ENCODE data around the gene TIAM1.

DNA sequence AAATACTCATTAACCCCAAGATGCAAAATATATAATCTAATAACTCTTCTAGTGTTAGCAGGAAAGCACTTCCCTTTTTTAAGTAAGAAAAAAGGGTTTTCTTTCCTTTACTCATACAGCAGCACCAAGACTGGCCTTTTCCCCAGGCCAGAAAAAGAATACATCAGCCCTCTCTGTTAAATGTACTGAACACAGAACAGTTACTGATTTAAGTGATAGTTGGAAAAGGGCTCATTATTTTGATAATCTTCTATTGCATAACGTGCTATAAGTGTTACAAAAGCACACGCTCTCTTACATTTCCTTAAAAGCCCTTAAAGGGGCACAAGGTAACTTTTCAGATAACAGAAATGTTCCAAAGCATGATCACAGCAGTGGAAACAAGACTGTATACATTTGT, 142.9 kb downstream of the TIAM1 start:
- TF ChIP-seq, protein P1, sequence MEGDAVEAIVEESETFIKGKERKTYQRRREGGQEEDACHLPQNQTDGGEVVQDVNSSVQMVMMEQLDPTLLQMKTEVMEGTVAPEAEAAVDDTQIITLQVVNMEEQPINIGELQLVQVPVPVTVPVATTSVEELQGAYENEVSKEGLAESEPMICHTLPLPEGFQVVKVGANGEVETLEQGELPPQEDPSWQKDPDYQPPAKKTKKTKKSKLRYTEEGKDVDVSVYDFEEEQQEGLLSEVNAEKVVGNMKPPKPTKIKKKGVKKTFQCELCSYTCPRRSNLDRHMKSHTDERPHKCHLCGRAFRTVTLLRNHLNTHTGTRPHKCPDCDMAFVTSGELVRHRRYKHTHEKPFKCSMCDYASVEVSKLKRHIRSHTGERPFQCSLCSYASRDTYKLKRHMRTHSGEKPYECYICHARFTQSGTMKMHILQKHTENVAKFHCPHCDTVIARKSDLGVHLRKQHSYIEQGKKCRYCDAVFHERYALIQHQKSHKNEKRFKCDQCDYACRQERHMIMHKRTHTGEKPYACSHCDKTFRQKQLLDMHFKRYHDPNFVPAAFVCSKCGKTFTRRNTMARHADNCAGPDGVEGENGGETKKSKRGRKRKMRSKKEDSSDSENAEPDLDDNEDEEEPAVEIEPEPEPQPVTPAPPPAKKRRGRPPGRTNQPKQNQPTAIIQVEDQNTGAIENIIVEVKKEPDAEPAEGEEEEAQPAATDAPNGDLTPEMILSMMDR (IDR thresholded peaks at IDR 0.05) = no peak
- TF ChIP-seq, protein P2, sequence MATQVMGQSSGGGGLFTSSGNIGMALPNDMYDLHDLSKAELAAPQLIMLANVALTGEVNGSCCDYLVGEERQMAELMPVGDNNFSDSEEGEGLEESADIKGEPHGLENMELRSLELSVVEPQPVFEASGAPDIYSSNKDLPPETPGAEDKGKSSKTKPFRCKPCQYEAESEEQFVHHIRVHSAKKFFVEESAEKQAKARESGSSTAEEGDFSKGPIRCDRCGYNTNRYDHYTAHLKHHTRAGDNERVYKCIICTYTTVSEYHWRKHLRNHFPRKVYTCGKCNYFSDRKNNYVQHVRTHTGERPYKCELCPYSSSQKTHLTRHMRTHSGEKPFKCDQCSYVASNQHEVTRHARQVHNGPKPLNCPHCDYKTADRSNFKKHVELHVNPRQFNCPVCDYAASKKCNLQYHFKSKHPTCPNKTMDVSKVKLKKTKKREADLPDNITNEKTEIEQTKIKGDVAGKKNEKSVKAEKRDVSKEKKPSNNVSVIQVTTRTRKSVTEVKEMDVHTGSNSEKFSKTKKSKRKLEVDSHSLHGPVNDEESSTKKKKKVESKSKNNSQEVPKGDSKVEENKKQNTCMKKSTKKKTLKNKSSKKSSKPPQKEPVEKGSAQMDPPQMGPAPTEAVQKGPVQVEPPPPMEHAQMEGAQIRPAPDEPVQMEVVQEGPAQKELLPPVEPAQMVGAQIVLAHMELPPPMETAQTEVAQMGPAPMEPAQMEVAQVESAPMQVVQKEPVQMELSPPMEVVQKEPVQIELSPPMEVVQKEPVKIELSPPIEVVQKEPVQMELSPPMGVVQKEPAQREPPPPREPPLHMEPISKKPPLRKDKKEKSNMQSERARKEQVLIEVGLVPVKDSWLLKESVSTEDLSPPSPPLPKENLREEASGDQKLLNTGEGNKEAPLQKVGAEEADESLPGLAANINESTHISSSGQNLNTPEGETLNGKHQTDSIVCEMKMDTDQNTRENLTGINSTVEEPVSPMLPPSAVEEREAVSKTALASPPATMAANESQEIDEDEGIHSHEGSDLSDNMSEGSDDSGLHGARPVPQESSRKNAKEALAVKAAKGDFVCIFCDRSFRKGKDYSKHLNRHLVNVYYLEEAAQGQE (IDR thresholded peaks at IDR 0.05; ENCODE audit: insufficient read depth in 1 of 2, low read depth in 2 of 2, low read length in 1 of 2) = no peak
- TF ChIP-seq SIN3A (IDR thresholded peaks at IDR 0.05; ENCODE audit: borderline replicate concordance, insufficient read depth, low read depth, low read length) (no peak), POLR2AphosphoS5 (IDR thresholded peaks at IDR 0.05; ENCODE audit: low read depth, low read length) (no peak)
